ENCODE results near the gene CASP7. TPM values are rescaled to one million over a fixed set of nuclear protein-coding genes. Genes with fewer than 3 reads are reported as not detected.

Gene CASP7
- total and polyA plus RNA-seq, 2 donors (not counting 1 experiment from before 2014, with no cell fraction given) = 5.7 to 23.9 TPM

DNA sequence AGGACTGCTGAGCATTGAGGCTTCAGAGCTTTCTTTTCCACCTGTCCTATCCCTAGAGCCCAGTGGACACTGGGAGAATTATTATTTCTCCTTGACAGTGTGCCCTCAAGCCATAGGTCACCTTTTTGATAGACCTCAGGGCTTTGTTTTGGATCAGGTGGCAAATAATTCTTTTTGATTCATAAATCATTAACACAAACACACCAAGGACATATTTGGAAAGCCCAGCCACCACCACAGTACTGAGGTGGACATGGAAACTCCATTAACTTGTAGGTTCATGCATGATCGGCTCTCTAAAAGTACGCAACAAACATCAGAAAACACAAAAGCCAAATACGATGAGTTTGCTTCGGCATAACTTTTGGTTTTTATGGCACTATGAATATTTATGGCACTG lies 53.9 kb downstream of the CASP7 start:
- Histone ChIP-seq H3K27me3 (replicated peaks in 1 of 4; ENCODE audit: control extremely low read depth in 1 of 4, control insufficient read depth in 3 of 4, insufficient read depth in 4 of 4, low read length in 3 of 4) (no peaks in the 10 kb centered on the region), H3K4me3 (ENCODE audit: control extremely low read depth in 1 of 5, extremely low read depth in 1 of 5, insufficient read depth in 1 of 5, low read depth in 2 of 5, low read length in 4 of 5) (no peak overlapping the region), H3K27ac (ENCODE audit: low read length in 2 of 2) (no peak overlapping the region), H3K79me2 (ENCODE audit: control insufficient read depth, insufficient read depth, low read length) (no peaks in the 10 kb centered on the region), H3K36me3 (replicated peaks in 1 of 2; ENCODE audit: control extremely low read depth in 1 of 2, control insufficient read depth in 1 of 2, extremely low read depth in 1 of 2, insufficient read depth in 2 of 2, low read length in 1 of 2) (peaks cover 0 to 11% of the 10 kb centered on the region in 2 experiments), H3K9me3 (ENCODE audit: control extremely low read depth in 1 of 3, control insufficient read depth in 2 of 3, insufficient read depth in 1 of 3, low read length in 2 of 3) (no peaks in the 10 kb centered on the region), H4K20me1 (ENCODE audit: control insufficient read depth, insufficient read depth, low read length, poor library complexity, severe bottlenecking) (no peaks in the 10 kb centered on the region), H3K4me1 (ENCODE audit: control insufficient read depth in 2 of 2, insufficient read depth in 2 of 2, low read length in 2 of 2) (no peaks in the 10 kb centered on the region), H3K4me2 (replicated peaks; ENCODE audit: low read depth, low read length, poor library complexity, severe bottlenecking) (no peak overlapping the region), H2AFZ (ENCODE audit: insufficient read depth, low read depth, low read length, poor library complexity, severe bottlenecking) (no peak overlapping the region), H3K9ac (ENCODE audit: low read length) (no peak overlapping the region)
- Mint-ChIP-seq H3K27ac (no peak overlapping the region), H3K4me1 (no peaks in the 10 kb centered on the region), H3K9me3 (ENCODE audit: insufficient read depth) (no peaks in the 10 kb centered on the region), H3K4me3 (no peak overlapping the region), H3K27me3 (no peaks in the 10 kb centered on the region)
- DNase-seq = no peak
- intact Hi-C loops (cut with micrococcal nuclease) = no loop called here
- ChIA-PET CTCF (no interaction called here), POLR2A (no interaction called here)
- no peak for TF ChIP-seq EZH2 (IDR thresholded peaks at IDR 0.05; ENCODE audit: borderline replicate concordance, insufficient read depth, low read depth, low read length, poor library complexity, severe bottlenecking)
- TF ChIP-seq, protein P1, sequence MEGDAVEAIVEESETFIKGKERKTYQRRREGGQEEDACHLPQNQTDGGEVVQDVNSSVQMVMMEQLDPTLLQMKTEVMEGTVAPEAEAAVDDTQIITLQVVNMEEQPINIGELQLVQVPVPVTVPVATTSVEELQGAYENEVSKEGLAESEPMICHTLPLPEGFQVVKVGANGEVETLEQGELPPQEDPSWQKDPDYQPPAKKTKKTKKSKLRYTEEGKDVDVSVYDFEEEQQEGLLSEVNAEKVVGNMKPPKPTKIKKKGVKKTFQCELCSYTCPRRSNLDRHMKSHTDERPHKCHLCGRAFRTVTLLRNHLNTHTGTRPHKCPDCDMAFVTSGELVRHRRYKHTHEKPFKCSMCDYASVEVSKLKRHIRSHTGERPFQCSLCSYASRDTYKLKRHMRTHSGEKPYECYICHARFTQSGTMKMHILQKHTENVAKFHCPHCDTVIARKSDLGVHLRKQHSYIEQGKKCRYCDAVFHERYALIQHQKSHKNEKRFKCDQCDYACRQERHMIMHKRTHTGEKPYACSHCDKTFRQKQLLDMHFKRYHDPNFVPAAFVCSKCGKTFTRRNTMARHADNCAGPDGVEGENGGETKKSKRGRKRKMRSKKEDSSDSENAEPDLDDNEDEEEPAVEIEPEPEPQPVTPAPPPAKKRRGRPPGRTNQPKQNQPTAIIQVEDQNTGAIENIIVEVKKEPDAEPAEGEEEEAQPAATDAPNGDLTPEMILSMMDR (IDR thresholded peaks at IDR 0.05) = no peak
- no peak for ATAC-seq (ENCODE audit: low read depth)
- 100% methylated on average over 1 of the region's 4 CpGs for WGBS (ENCODE audit: insufficient coverage)

DNA sequence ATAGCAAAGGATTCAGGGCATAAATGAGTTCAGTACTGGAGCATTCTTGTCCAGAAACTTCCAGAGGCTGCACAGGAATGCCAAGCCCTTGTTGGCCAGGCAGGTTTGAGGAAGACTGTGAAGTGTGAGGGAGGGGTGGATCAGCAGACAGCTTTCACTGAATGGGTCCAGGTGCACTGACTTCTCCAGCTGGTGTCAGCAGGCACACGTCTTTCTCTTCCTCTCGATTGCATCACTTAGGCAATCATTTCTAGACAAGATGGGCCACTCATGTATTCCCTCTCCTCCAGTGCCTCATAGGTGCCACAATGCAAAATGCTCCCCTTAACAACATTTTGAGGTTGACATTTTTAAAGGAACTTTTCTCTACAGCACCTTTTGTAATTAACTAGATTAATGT lies 56.2 kb downstream of the CASP7 start:
- POLR2A ChIA-PET = no interaction called here
- no peaks in the 10 kb centered on the region for H3K27me3 Mint-ChIP-seq
- CTCF ChIA-PET = interaction anchor here (0.5 kb wide), 1 partner anchor 14 kb away, joined by 3 read pairs; no protein-coding TSS in a partner anchor

More for the DNA sequence above, 56.2 kb downstream of the CASP7 start:
- H3K9ac ChIP-seq (ENCODE audit: low read length) = no peak overlapping the region
- ATAC-seq (ENCODE audit: low read depth) (no peak), DNase-seq (no peak)
- no peak overlapping the region for H3K27ac ChIP-seq (ENCODE audit: low read length in 2 of 2)
- Mint-ChIP-seq H3K4me3 (no peak overlapping the region), H3K9me3 (ENCODE audit: insufficient read depth) (no peaks in the 10 kb centered on the region), H3K4me1 (no peaks in the 10 kb centered on the region), H3K27ac (no peak overlapping the region)
- no peak overlapping the region for H3K4me2 ChIP-seq (replicated peaks; ENCODE audit: low read depth, low read length, poor library complexity, severe bottlenecking)
- H3K79me2 ChIP-seq (ENCODE audit: control insufficient read depth, insufficient read depth, low read length) = no peaks in the 10 kb centered on the region
- no peaks in the 10 kb centered on the region for H3K36me3 ChIP-seq (replicated peaks in 1 of 2; ENCODE audit: control extremely low read depth in 1 of 2, control insufficient read depth in 1 of 2, extremely low read depth in 1 of 2, insufficient read depth in 2 of 2, low read length in 1 of 2)
- intact Hi-C loops (cut with micrococcal nuclease) = no loop called here
- 33% methylated on average over 2 of the region's 2 CpGs for WGBS (ENCODE audit: insufficient coverage)
- H3K4me1 ChIP-seq (ENCODE audit: control insufficient read depth in 2 of 2, insufficient read depth in 2 of 2, low read length in 2 of 2) = no peaks in the 10 kb centered on the region
- no peaks in the 10 kb centered on the region for H3K27me3 ChIP-seq (replicated peaks in 1 of 4; ENCODE audit: control extremely low read depth in 1 of 4, control insufficient read depth in 3 of 4, insufficient read depth in 4 of 4, low read length in 3 of 4)
- no peak overlapping the region for H3K4me3 ChIP-seq (ENCODE audit: control extremely low read depth in 1 of 5, extremely low read depth in 1 of 5, insufficient read depth in 1 of 5, low read depth in 2 of 5, low read length in 4 of 5)
- no peak overlapping the region for H2AFZ ChIP-seq (ENCODE audit: insufficient read depth, low read depth, low read length, poor library complexity, severe bottlenecking)
- TF ChIP-seq, protein P1 (IDR thresholded peaks at IDR 0.05) = no peak
- TF ChIP-seq EZH2 (IDR thresholded peaks at IDR 0.05; ENCODE audit: borderline replicate concordance, insufficient read depth, low read depth, low read length, poor library complexity, severe bottlenecking) = no peak
- H3K9me3 ChIP-seq (ENCODE audit: control extremely low read depth in 1 of 3, control insufficient read depth in 2 of 3, insufficient read depth in 1 of 3, low read length in 2 of 3) = no peaks in the 10 kb centered on the region
- no peaks in the 10 kb centered on the region for H4K20me1 ChIP-seq (ENCODE audit: control insufficient read depth, insufficient read depth, low read length, poor library complexity, severe bottlenecking)

Data from B cell (primary cell).